ENCODE data around the gene AMDHD2. TPM values are rescaled to one million over a fixed set of nuclear protein-coding genes. Genes with fewer than 3 reads are reported as not detected.
A peak's percentile ranks its signal among the peaks of the same experiment; 100 is the strongest.
"Not testable (repeated sequence)": the region's sequence is repeated elsewhere in the genome, so short reads cannot be mapped to it uniquely, and the experiment has no call there.

AMDHD2 gene
- total RNA-seq, 1 donor from 2014 or later, result 59.2 TPM

DNA sequence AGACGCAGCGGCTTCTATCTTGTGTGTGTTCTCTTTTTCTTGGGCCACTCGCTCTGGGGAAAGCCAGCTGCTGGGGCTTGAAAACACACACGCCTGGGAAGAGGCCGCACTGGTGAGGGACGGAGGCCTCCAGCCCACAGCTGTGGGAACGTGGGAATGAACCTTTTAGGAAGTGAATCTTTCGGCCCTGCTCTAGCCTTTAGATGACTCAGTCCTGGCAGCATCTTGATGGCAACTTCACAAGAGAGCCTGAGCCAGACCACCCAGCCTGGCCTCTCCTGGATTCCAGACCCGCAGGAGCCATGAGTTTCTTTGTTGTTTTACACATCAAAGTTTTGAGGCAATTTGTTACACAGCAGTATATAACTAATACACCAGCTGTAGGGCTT lies 15.4 kb downstream of the AMDHD2 start:
- no peak for DNase-seq

DNA sequence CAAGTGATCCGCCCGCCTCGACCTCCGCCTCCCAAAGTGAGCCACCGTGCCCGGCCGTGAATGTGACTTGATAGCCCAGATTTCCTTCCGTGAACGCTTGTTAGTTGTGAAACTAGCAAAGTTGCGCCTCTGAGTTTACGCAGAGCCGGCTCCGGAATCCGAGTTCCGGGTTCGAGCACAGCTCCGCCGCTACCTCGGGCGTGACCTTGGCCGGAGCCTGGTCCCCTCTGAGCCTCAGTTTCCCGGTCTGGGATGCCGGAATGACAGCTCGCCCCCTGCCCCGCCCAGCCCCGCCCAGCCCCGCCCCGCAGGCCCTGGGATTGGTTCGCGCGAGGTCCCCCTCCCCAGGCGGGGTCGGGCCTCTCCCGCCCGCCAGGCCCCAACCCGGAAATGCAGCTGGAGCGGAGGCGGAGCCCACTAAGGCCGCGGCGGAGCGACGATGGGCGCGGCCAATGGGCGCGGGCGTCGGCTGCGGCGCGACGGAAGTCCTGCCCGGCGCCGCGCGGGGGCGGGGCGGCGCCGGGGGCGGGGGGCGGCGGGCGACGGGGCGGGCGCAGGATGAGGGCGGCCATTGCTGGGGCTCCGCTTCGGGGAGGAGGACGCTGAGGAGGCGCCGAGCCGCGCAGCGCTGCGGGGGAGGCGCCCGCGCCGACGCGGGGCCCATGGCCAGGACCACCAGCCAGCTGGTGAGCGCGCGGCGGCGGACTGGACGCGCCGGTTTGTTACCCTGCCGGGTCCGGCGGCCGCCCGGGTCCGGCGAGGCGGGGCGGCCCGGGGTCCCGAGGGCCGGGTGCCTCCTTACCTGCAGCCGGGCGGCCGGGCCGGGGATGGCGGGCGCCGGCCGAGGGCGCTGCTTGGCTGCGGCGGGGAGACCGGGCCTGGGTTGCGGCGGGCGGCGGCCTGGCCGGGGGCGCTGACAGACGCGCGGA lies 17.5 kb downstream of the AMDHD2 start, which contains the start of gene PDPK1:
Gene PDPK1, plus strand, starts transcription at position 571 of the 929 bp plus-strand sequence. Its CDS starts 92 bp downstream, at position 663.
- DNase-seq, result peak; percentile 96

DNA sequence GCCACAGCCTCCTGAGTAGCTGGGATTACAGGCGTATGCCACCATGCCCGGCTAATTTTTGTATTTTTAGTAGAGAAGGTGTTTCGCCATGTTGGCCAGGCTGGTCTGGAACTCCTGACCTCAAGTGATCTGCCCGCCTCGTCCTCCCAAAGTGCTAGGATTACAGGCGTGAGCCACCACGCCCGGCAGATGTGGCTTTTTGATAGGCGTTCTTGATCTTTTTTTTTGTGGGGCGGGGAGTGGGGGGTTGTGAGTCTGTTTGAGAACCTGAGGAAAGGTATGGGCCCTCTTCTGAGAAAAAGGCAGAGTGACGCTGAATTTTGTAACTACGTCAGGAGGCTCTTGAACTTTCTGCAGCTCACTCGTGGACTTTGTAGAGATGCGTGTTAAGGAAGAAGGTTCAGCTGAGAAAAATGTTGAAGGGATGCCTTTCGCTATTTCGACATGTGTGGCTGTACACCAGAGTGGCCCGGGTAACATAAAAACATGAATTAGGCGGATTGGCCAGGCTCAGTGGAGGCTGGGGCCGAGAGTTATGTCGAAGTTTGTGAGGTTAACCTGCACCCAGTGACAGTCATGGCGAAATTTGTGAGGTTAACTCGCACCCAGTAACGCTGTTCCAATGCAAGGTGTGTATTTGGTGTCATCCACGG lies 19.1 kb downstream of the AMDHD2 start:
- DNase-seq, result not testable (repeated sequence)

- DNase-seq, result peak; percentile 50
Measured at GRCh38 chr16:2539845-2540458, 19.8 kb downstream of the AMDHD2 start.

- DNase-seq, result not testable (repeated sequence)
Measured at GRCh38 chr16:2540912-2541311, 20.7 kb downstream of the AMDHD2 start.

DNA sequence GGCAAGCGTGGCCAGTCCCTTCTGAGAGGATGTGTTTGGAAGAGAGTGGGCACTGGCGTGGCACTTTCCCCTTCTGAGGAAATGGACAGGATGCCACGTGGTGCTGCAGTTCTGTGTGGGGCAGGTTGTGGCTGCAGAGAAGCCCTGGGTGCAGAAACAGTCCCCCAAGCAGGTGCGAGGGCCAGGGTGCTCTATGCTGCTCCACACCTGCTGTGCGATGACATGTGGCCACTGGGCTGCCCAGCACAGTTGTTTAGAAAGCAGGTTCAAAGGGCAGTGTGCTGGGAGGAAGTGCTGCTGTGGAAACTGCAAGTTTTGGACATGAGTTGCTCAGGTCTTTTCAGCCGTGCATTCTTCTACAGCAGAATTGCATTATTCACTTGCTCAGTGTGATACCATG lies 21.2 kb downstream of the AMDHD2 start:
- DNase-seq, result peak; percentile 35

DNA sequence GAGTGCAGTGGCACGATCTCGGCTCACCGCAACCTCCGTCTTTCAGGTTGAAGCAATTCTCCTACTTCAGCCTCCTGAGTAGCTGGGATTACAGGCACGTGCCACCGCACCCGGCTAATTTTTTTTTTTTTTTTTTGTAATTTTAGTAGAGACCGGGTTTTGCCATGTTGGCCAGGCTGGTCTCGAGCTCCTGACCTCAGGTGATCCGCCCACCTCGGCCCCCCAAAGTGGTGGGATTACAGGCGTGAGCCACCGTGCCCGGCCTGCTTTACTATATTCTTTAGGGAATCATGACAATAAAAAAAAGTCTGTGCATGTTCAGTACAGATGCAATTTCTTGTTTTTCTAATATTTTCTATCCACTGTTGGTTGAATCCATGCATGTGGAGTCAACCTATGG lies 23.6 kb downstream of the AMDHD2 start:
- not testable (repeated sequence) for DNase-seq

DNA sequence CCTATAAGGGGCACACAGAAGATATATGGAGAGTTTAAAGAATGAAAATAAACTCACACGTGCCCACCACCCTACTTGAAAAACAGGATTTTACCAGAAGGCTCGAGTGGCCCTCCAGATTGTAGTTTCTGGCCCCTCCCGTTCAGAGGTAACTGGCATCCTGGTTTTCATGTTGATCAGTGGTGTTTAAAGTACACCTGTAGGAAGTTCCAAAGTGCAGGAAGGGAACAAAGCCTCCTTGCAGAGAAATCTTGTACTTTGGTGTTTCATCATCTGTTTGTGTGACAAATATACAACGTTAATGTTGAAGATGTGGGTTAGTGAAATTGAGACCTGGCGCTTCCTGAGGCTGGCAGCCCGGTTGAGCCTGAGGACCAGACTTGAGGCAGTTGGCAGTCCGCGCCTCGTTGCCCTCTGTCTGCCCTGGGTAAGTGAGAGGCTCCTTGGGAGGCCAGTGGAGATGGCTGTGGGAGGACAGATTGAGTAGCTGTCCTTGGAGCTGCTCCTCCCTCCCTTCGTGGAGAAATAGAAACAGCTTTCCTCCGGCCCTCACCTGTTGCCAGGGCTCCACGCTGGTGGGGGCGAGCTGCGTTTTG lies 30.2 kb downstream of the AMDHD2 start:
- not testable (repeated sequence) for DNase-seq

DNA sequence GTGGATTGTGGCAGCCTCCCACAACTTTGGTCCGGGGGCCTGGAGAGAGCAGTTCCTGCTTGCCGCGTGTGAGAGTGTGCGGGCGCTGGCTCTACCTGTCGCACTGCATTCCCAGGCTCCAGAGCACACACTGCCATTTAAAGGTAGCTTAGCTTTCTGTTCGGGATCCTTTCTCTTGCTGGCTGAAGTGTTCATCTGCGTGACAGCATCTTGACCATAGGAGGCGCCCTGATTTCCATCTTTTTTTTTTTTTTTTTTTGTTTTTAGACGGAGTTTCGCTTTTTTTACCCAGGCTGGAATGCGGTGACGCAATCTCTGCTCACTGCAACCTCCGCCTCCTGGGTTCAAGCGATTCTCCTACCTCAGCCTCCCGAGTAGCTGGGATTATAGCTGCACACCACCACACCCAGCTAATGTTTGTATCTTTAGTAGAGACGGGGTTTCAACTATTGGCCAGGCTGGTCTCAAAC lies 31.3 kb downstream of the AMDHD2 start:
- DNase-seq, result not testable (repeated sequence)

DNA sequence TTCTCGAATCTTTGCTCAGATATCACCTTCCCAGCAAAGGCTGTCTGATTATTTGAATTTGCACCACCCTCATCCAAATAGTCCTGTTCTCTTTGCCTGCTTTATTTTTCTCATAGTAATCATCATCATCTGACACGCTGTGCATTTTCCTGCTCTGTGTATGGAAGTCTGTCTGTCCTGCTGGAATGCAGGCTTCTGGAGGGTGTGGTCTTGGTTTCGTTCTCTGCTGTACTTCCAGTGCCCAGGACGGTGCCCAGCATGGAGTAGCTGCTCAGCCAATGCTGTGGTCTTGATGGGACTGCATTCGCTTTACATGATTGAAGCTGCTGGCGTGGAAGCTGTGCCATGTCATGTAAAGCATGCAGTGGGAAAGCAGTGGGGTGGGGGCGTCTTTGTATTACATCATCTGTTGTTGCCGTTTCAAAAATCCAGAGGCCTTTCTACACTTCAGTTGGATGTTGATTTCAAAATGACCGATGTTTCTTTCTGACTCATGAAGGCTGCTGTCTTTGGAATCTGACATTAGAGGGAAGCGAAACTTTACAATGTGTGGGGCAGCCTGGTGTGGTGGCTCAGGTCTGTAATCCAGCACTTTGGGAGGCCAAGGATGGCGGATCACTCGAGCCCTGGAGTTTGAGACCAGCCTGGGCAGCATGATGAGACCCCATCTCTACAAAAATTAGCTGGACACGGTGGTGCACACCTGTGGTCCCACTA lies 34.7 kb downstream of the AMDHD2 start:
- DNase-seq, result not testable (repeated sequence)

GRCh38 chr16:2557150-2557549 lies 37.0 kb downstream of the AMDHD2 start:
- DNase-seq, result not testable (repeated sequence)

DNA sequence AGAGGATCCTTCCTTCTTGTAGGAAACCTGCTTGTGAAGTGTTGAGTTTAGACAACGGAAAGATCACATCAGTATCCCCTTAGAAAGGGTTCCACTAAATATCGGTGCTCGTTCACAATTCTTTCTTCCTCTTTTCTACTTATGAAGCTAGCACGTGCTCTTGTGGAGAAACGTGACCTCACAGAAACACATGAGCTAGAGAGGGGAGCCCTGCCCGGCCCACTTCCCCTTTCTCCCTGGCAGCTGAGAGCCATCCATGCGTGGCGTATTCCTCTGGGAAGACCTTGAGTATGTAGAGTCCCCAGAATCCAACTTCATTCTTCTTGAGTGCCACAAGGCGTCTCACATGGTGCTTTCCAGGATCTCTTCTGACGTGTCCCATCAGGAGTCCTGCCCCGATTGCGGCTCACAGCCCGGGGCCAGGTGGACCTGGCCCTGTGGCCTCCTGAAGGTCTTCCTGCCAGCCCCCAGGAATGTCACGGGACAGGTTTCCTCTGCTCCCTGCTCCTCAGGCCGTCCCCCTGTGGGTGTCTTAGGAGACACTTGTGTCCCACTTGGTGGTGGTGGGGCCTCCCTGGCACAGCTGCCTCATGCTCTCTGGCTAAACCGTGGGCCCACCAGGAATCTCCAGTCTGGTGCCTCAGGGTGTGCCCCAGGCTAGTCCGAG lies 40.1 kb downstream of the AMDHD2 start:
- not testable (repeated sequence) for DNase-seq

- DNase-seq, result not testable (repeated sequence)
Measured at GRCh38 chr16:2560798-2561133, 40.6 kb downstream of the AMDHD2 start.

- not testable (repeated sequence) for DNase-seq
Measured at GRCh38 chr16:2567506-2567905, 47.3 kb downstream of the AMDHD2 start.

DNA sequence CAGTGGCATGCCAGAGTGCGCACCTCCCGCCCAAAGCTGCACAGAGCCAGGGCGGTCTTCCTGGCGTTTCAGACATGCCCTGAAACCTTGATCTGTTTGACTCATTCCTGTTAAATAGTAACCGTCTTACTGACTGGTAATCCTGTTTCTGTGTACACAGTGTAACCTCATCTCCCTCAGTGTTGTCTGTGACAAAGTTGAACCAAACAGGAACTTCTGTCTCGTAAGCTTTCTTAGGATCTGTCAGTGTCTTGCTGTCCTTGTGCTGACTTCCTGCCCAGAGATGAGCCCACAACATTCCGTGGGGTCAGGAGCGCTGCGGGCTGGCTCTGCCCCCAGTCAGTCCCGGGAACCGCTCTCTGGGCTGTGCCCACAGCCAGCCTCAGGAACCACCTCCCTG lies 48.4 kb downstream of the AMDHD2 start:
- DNase-seq, result not testable (repeated sequence)

- DNase-seq, result not testable (repeated sequence)
Measured at GRCh38 chr16:2572704-2573103, 52.5 kb downstream of the AMDHD2 start.

GRCh38 chr16:2575839-2576238 lies 55.7 kb downstream of the AMDHD2 start:
- not testable (repeated sequence) for DNase-seq

GRCh38 chr16:2577044-2577443 lies 56.9 kb downstream of the AMDHD2 start:
- DNase-seq, result not testable (repeated sequence)

DNA sequence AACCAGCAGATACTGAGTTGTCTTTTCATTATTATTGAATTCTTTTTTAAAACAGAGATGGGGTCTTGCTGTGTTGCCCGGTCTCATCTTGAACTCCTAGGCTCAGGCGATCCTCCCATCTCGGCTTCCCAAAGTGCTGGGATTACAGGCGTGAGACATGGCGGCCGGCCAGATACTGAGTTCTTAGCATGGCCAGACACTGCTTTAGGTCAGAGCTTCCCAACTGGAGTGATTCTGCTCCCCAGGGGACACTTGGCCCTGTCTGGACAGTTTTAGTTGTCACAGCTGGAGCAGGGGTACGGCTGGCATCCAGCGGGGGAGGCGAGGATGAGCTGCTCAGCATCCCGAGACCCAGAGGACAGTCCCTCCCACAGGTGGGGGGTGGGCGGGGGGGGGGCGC lies 58.7 kb downstream of the AMDHD2 start:
- DNase-seq, result not testable (repeated sequence)

DNA sequence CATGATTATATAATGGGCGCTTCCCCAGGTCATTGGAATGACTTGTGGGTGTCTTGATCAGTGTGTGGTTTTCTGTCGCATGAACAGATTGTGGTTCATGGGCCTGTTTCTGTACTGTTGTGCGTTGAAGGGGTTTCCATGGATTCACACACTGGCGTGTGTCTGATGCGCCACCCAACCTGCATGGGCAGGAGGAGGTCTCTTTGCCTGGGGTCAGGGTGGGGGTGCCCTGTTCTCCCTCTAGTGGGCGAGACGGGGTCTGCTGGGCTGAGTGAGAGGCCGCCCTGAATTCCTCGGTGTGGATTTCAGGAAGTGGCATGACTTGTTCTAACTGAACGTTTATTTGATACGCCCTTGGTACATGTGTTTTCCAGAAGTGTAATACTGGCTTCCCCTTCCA lies 60.0 kb downstream of the AMDHD2 start:
- peak; percentile 33 for DNase-seq

GRCh38 chr16:2580818-2581217 lies 60.6 kb downstream of the AMDHD2 start:
- not testable (repeated sequence) for DNase-seq
